CD14-positive monocyte (primary cell): ENCODE results near the gene P2RY6. TPM values are rescaled to one million over a fixed set of nuclear protein-coding genes. Genes with fewer than 3 reads are reported as not detected.

Experiments
- DNase-seq, 3 donors: peaks; one replicate each; pipeline ENCODE4 v3.0.0-alpha.2; 2011 to 2022
- H2AFZ ChIP-seq: 2 replicates; pipeline ENCODE4 v1.6.0; 2012; ENCODE audit warnings: mild to moderate bottlenecking, low read depth, low read length, inconsistent platforms; ENCODE audit not compliant: insufficient read depth, poor library complexity, severe bottlenecking
- H3K27ac ChIP-seq, 2 donors: 1 replicate in 1 of 2; 2 replicates in 1 of 2; pipeline ENCODE4 v1.5.1; 2012 to 2013; ENCODE audit warnings: low read length in 2 of 2, control low read depth in 1 of 2, inconsistent platforms in 1 of 2, low read depth in 1 of 2, mild to moderate bottlenecking in 1 of 2
- H3K27me3 ChIP-seq, 2 donors: one replicate each; pipeline versions ENCODE4 v1.6.0 to v1.6.1; 2011 to 2013; ENCODE audit warnings: low read length in 2 of 2; ENCODE audit not compliant: control insufficient read depth in 2 of 2, insufficient read depth in 2 of 2
- H3K36me3 ChIP-seq, 2 donors: replicated peaks in 1 of 2; 1 replicate in 1 of 2; 2 replicates in 1 of 2; pipeline versions ENCODE4 v1.5.1 to v1.6.1; 2012 to 2013; ENCODE audit warnings: low read length in 2 of 2, control low read depth in 1 of 2, inconsistent platforms in 1 of 2, mild to moderate bottlenecking in 1 of 2; ENCODE audit not compliant: insufficient read depth in 2 of 2, control insufficient read depth in 1 of 2
- H3K4me1 ChIP-seq, 2 donors: 1 replicate in 1 of 2; 2 replicates in 1 of 2; pipeline versions ENCODE4 v1.5.1 to v1.6.1; 2012 to 2013; ENCODE audit warnings: low read length in 2 of 2, control low read depth in 1 of 2, inconsistent platforms in 1 of 2, mild to moderate bottlenecking in 1 of 2, moderate library complexity in 1 of 2; ENCODE audit not compliant: insufficient read depth in 2 of 2, control insufficient read depth in 1 of 2
- H3K4me2 ChIP-seq: replicated peaks from 2 replicates; pipeline ENCODE3; 2012; ENCODE audit warnings: low read length, moderate library complexity, mild to moderate bottlenecking; ENCODE audit not compliant: poor library complexity, severe bottlenecking; ENCODE audit errors: extremely low read depth
- H3K4me3 ChIP-seq, 3 experiments: fragments of 200-600 bp in 1 of 3; sonication (generic) in 1 of 3; replicated peaks in 1 of 3; 1 replicate in 2 of 3; 2 replicates in 1 of 3; pipeline ENCODE4 v1.5.1; 2011 to 2013; ENCODE audit warnings: low read length in 3 of 3, mild to moderate bottlenecking in 3 of 3, control low read depth in 2 of 3, low read depth in 2 of 3, inconsistent platforms in 1 of 3, moderate library complexity in 1 of 3
- H3K79me2 ChIP-seq: 2 replicates; pipeline ENCODE4 v1.6.0; 2012; ENCODE audit warnings: mild to moderate bottlenecking, control low read depth, inconsistent platforms, low read length, moderate library complexity; ENCODE audit not compliant: insufficient read depth
- H3K9ac ChIP-seq: 2 replicates; pipeline ENCODE4 v1.6.0; 2017; ENCODE audit warnings: low read length, mild to moderate bottlenecking; ENCODE audit not compliant: insufficient read depth, poor library complexity, severe bottlenecking
- H3K9me3 ChIP-seq, 2 donors: replicated peaks in 1 of 2; 1 replicate in 1 of 2; 2 replicates in 1 of 2; pipeline versions ENCODE4 v1.5.1 to v1.6.1; 2012 to 2013; ENCODE audit warnings: low read length in 2 of 2, control low read depth in 1 of 2; ENCODE audit not compliant: control insufficient read depth in 1 of 2, insufficient read depth in 1 of 2
- H4K20me1 ChIP-seq: 2 replicates; pipeline ENCODE4 v1.6.0; 2012; ENCODE audit warnings: mild to moderate bottlenecking, low read length, control low read depth, moderate library complexity; ENCODE audit not compliant: insufficient read depth
- H3K27ac Mint-ChIP-seq, 7 donors: one replicate each; pipeline ENCODE4 v1.8.0; 2020; ENCODE audit warnings: mild to moderate bottlenecking in 7 of 7, mixed read lengths in 7 of 7, moderate library complexity in 6 of 7, inconsistent platforms in 2 of 7
- H3K27me3 Mint-ChIP-seq, 3 donors: one replicate each; pipeline ENCODE4 v1.8.0; 2021 to 2022; ENCODE audit warnings: low read depth in 3 of 3, mild to moderate bottlenecking in 3 of 3, mixed read lengths in 3 of 3, moderate library complexity in 3 of 3, inconsistent platforms in 1 of 3
- H3K36me3 Mint-ChIP-seq, 2 donors: one replicate each; pipeline ENCODE4 v1.8.0; 2020; ENCODE audit warnings: mixed read lengths in 2 of 2, inconsistent platforms in 1 of 2, mild to moderate bottlenecking in 1 of 2
- H3K4me1 Mint-ChIP-seq: one replicate; pipeline ENCODE4 v1.8.0; 2020; ENCODE audit warnings: mild to moderate bottlenecking, mixed read lengths
- H3K4me3 Mint-ChIP-seq, 2 donors: one replicate each; pipeline ENCODE4 v1.8.0; 2020; ENCODE audit warnings: mild to moderate bottlenecking in 2 of 2, mixed read lengths in 2 of 2, moderate library complexity in 1 of 2
- H3K9me3 Mint-ChIP-seq, 7 donors: one replicate each; pipeline ENCODE4 v1.8.0; 2020 to 2022; ENCODE audit warnings: mixed read lengths in 7 of 7, mild to moderate bottlenecking in 6 of 7, moderate library complexity in 6 of 7, inconsistent platforms in 2 of 7
- CTCF ChIP-seq: fragments of 200-600 bp; IDR thresholded peaks from one replicate; pipeline ENCODE4 v1.8.0; 2022; ENCODE audit warnings: antibody characterized with exemption, mild to moderate bottlenecking
- WGBS: methylation state at CpG from one replicate; pipeline ENCODE4 v1.1.5; 2013; ENCODE audit warnings: missing lambda C conversion rate; ENCODE audit not compliant: insufficient coverage; 5-methylcytosine and 5-hydroxymethylcytosine counted together
- intact Hi-C, 2 donors: fragments of 100-400 bp; cut with micrococcal nuclease; formaldehyde crosslinking; loops; one replicate each; pipeline versions ENCODE4 v1.15.0 to v1.15.1; 2023
- polyA plus RNA-seq, 3 donors: library from polyadenylated mRNA; depleted of rRNA in 1 of 3; unstranded in 2 of 3; stranded (reverse) in 1 of 3; fragments of 300-500 nt in 2 of 3; fragments of >200 nt in 1 of 3; fragmentation: Illumina TruSeq in 2 of 3; gene quantifications; 1 replicate in 2 of 3; 2 replicates in 1 of 3; pipeline ENCODE4 v1.2.3, GENCODE V29; 2012 to 2021

The P2RY6 gene
- polyA plus RNA-seq, 3 donors, result 1.7 to 5.1 (median 1.8) TPM

- Mint-ChIP-seq H3K4me3 (no peak overlapping the region), H3K27ac (peak overlapping the region in 1 of 7 donors; percentile 12), H3K27me3 (no peaks in the 10 kb centered on the region), H3K36me3 (peaks cover 24 to 52% of the 10 kb centered on the region in 2 donors), H3K4me1 (peaks cover 9% of the 10 kb centered on the region), H3K9me3 (no peaks in the 10 kb centered on the region)
- Histone ChIP-seq H3K4me1 (peaks cover 0 to 6% of the 10 kb centered on the region in 2 donors), H3K79me2 (peaks cover 9% of the 10 kb centered on the region), H3K27me3 (no peaks in the 10 kb centered on the region), H4K20me1 (peaks cover 7% of the 10 kb centered on the region), H2AFZ (no peak overlapping the region), H3K36me3 (peaks cover 12 to 46% of the 10 kb centered on the region in 2 donors), H3K9me3 (no peaks in the 10 kb centered on the region), H3K27ac (no peak overlapping the region), H3K9ac (no peak overlapping the region), H3K4me2 (no peak overlapping the region), H3K4me3 (no peak overlapping the region)
- no peak for DNase-seq
- TF ChIP-seq CTCF, result no peak
- intact Hi-C loops, result loop anchor here in 1 of 2 donors (10.0 kb wide), 1 partner anchor 411 kb away; no protein-coding TSS in a partner anchor
- WGBS, result 91% methylated on average over 4 of the region's 6 CpGs
Measured at GRCh38 chr11:73245461-73245860, 26.7 kb upstream of the P2RY6 start.

GRCh38 chr11:73246303-73246702 lies 25.8 kb upstream of the P2RY6 start:
- Mint-ChIP-seq H3K4me3 (no peak overlapping the region), H3K27ac (no peak overlapping the region), H3K9me3 (no peaks in the 10 kb centered on the region), H3K27me3 (peaks cover 0 to 2% (median 0%) of the 10 kb centered on the region in 3 donors), H3K4me1 (peaks cover 9% of the 10 kb centered on the region), H3K36me3 (peaks cover 20 to 43% of the 10 kb centered on the region in 2 donors)
- H2AFZ ChIP-seq, result no peak overlapping the region
- H3K9ac ChIP-seq, result no peak overlapping the region
- WGBS, result no CpG with 5 or more reads among the region's 2 CpGs
- no peaks in the 10 kb centered on the region for H4K20me1 ChIP-seq
- DNase-seq, result no peak
- H3K4me2 ChIP-seq, result no peak overlapping the region
- H3K4me3 ChIP-seq, result no peak overlapping the region
- TF ChIP-seq CTCF, result no peak
- peaks cover under 1% of the 10 kb centered on the region for H3K79me2 ChIP-seq
- peaks cover 0 to 6% of the 10 kb centered on the region in 2 donors for H3K4me1 ChIP-seq
- no peaks in the 10 kb centered on the region for H3K27me3 ChIP-seq
- no peaks in the 10 kb centered on the region for H3K9me3 ChIP-seq
- peaks cover 12 to 38% of the 10 kb centered on the region in 2 donors for H3K36me3 ChIP-seq
- intact Hi-C loops, result loop anchor here in 1 of 2 donors (10.0 kb wide), 1 partner anchor 412 kb away; no protein-coding TSS in a partner anchor
- H3K27ac ChIP-seq, result no peak overlapping the region
